ENCODE results near the gene RBBP8NL. TPM values are rescaled to one million over a fixed set of nuclear protein-coding genes. Genes with fewer than 3 reads are reported as not detected.

The RBBP8NL gene
- total and polyA plus RNA-seq, 2 donors (not counting 3 experiments of a cell fraction or from before 2014, with no cell fraction given), result not detected

- DNase-seq (ENCODE audit: low read depth, low spot score) (no peak), FAIRE-seq (no peak)
- dilution Hi-C loops (cut with MboI; ENCODE audit: extremely low pct_ligation_motif_present, low sequenced_read_pairs), result no loop called here
- Histone ChIP-seq H3K9ac (replicated peaks; ENCODE audit: extremely low read depth, insufficient read depth, low read length) (no peak overlapping the region), H4K20me1 (replicated peaks; ENCODE audit: control insufficient read depth, extremely low read depth, insufficient read depth, low read length) (no peaks in the 10 kb centered on the region), H3K4me2 (ENCODE audit: insufficient read depth, low read length) (no peak overlapping the region), H3K4me3 (replicated peaks in 1 of 3; ENCODE audit: insufficient read depth in 1 of 3, low read depth in 1 of 3, low read length in 3 of 3) (no peak overlapping the region), H3K79me2 (ENCODE audit: control insufficient read depth, insufficient read depth, low read length) (no peaks in the 10 kb centered on the region), H3K4me1 (ENCODE audit: control insufficient read depth, extremely low read depth, insufficient read depth, low read length) (no peaks in the 10 kb centered on the region), H2AFZ (ENCODE audit: low read depth, low read length) (no peak overlapping the region), H3K36me3 (ENCODE audit: control insufficient read depth in 2 of 2, extremely low read depth in 1 of 2, insufficient read depth in 2 of 2, low read length in 2 of 2) (no peaks in the 10 kb centered on the region), H3K9me1 (replicated peaks; ENCODE audit: control insufficient read depth, extremely low read depth, insufficient read depth, low read length) (no peaks in the 10 kb centered on the region), H3K27me3 (ENCODE audit: control insufficient read depth in 2 of 2, insufficient read depth in 2 of 2, low read length in 2 of 2) (no peaks in the 10 kb centered on the region), H3K9me3 (replicated peaks; ENCODE audit: control insufficient read depth, insufficient read depth, low read length) (no peaks in the 10 kb centered on the region), H3K27ac (ENCODE audit: insufficient read depth, low read depth, low read length) (no peak overlapping the region)
- TF ChIP-seq MAX (IDR thresholded peaks at IDR 0.05; ENCODE audit: insufficient read depth, insufficient read length) (no peak), MYC (IDR thresholded peaks at IDR 0.05; ENCODE audit: low read depth, low read length) (no peak), POLR2AphosphoS5 (IDR thresholded peaks at IDR 0.05; ENCODE audit: insufficient read depth, low read depth, low read length) (no peak), CTCF (IDR thresholded peaks at IDR 0.05; ENCODE audit: extremely low read depth in 1 of 2, insufficient read depth in 1 of 2, low read depth in 1 of 2, low read length in 2 of 2) (no peak), FOS (IDR thresholded peaks at IDR 0.05; ENCODE audit: borderline replicate concordance, insufficient read depth, low read length) (no peak), GATA2 (IDR thresholded peaks at IDR 0.05; ENCODE audit: insufficient read depth, insufficient read length, low read depth, low read length) (no peak), POLR2A (IDR thresholded peaks at IDR 0.05; ENCODE audit: low read depth, low read length) (no peak), EZH2 (IDR thresholded peaks at IDR 0.05; ENCODE audit: borderline replicate concordance, low read depth, low read length, severe bottlenecking) (no peak), JUN (IDR thresholded peaks at IDR 0.05; ENCODE audit: borderline replicate concordance, insufficient read depth, insufficient read length, low read depth) (no peak)
- BruUV-seq (replicated peaks), result no TSS peak
- CTCF ChIA-PET, result interaction anchor here (1.2 kb wide), 1 partner anchor 13 kb away, joined by 3 read pairs; no protein-coding TSS in a partner anchor
- intact Hi-C loops (cut with micrococcal nuclease), result no loop called here
- POLR2A ChIA-PET, result no interaction called here
Measured at GRCh38 chr20:62423326-62423706, 4.0 kb downstream of the RBBP8NL start.
